Activated T-helper 17 cell treated with anti-CD3 and anti-CD28 coated beads, Interleukin-2, amount 50 U/mL, for 72 hours (primary cell): ENCODE results near the gene HS3ST6. TPM values are rescaled to one million over a fixed set of nuclear protein-coding genes. Genes with fewer than 3 reads are reported as not detected.
"Not testable (repeated sequence)": the region's sequence is repeated elsewhere in the genome, so short reads cannot be mapped to it uniquely, and the experiment has no call there.

Source experiments
- ATAC-seq: fragments of 150-1000 bp; cut with Tn5 transposase; replicated peaks from 2 replicates; pipeline ENCODE4 v1.10.0; 2021; ENCODE audit warnings: mild to moderate bottlenecking, moderate library complexity
- H3K27ac Mint-ChIP-seq: one replicate; pipeline ENCODE4 v1.8.0; 2022; ENCODE audit warnings: mixed read lengths
- H3K27me3 Mint-ChIP-seq: one replicate; pipeline ENCODE4 v1.8.0; 2022; ENCODE audit warnings: mixed read lengths
- H3K36me3 Mint-ChIP-seq: one replicate; pipeline ENCODE4 v1.8.0; 2022; ENCODE audit warnings: low read depth, mild to moderate bottlenecking, mixed read lengths
- H3K4me1 Mint-ChIP-seq: one replicate; pipeline ENCODE4 v1.8.0; 2022; ENCODE audit warnings: mixed read lengths
- H3K4me3 Mint-ChIP-seq: one replicate; pipeline ENCODE4 v1.8.0; 2022; ENCODE audit warnings: mild to moderate bottlenecking, mixed read lengths
- H3K9me3 Mint-ChIP-seq: one replicate; pipeline ENCODE4 v1.8.0; 2022; ENCODE audit warnings: mixed read lengths
- total RNA-seq, 2 donors: library from RNA; stranded (reverse); gene quantifications; one replicate each; pipeline ENCODE4 v1.2.3, GENCODE V29; 2022

Gene HS3ST6
- total RNA-seq, 2 donors from 2014 or later = not detected

DNA sequence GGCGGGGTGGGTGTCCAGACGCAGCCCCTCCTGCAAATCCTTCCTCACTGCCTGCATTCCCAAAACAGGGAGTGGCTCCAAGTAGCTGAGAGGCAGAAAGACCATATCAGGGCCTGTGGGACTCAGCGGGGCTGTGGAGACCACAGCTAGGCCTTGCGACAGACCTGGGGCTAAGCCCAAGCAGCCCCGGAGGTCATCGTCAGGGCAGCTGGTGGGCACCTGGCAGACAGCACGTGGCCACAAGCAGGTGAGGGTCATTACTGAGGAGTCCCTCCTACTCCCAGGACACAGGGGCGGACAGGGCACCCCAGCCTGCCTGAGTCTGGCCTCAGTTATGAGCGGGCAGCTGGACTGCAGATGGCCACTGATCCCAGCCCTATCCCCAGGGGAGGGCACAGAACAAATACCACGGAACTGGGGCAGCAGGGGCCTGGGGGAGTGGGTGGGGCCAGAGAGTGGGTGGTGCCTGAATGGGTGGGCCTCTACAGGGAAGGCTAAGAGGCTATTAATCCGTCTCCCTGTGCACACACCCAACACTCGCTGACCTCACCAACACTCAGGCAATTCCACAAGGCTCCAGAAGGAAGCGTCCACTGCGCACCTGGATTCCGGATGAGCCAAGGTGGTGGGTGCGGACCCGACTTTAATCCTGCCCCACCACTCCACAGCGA is 8.5 kb downstream of the HS3ST6 start:
- H3K9me3 Mint-ChIP-seq = no peaks in the 10 kb centered on the region
- no peak overlapping the region for H3K4me3 Mint-ChIP-seq
- H3K36me3 Mint-ChIP-seq = no peaks in the 10 kb centered on the region
- peaks cover 12% of the 10 kb centered on the region for H3K27me3 Mint-ChIP-seq
- no peaks in the 10 kb centered on the region for H3K4me1 Mint-ChIP-seq
- ATAC-seq = no peak
- no peak overlapping the region for H3K27ac Mint-ChIP-seq

DNA sequence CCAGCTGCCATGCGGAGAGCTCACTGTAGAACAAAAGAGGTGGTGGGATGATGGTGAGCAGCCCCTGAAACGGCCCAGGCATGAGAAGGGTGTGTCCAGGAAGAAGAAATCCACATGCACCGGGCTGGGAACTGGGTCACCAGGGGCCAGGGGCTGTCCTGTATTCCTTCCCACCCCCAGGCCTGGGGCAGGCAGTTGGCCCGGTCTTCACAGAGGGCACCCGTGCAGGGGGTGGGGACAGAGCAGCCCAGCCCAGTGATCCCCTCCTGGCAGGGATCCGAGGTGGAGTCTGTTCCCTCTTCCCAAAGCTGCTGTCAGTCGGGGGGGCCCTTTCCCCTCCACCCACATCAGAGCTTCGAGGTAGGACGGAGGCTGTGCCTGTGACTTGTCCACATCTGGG is 9.2 kb downstream of the HS3ST6 start:
- ATAC-seq = no peak
- H3K27me3 Mint-ChIP-seq = peaks cover 12% of the 10 kb centered on the region
- no peaks in the 10 kb centered on the region for H3K9me3 Mint-ChIP-seq
- H3K36me3 Mint-ChIP-seq = no peaks in the 10 kb centered on the region
- H3K27ac Mint-ChIP-seq = no peak overlapping the region
- H3K4me1 Mint-ChIP-seq = no peaks in the 10 kb centered on the region
- no peak overlapping the region for H3K4me3 Mint-ChIP-seq

DNA sequence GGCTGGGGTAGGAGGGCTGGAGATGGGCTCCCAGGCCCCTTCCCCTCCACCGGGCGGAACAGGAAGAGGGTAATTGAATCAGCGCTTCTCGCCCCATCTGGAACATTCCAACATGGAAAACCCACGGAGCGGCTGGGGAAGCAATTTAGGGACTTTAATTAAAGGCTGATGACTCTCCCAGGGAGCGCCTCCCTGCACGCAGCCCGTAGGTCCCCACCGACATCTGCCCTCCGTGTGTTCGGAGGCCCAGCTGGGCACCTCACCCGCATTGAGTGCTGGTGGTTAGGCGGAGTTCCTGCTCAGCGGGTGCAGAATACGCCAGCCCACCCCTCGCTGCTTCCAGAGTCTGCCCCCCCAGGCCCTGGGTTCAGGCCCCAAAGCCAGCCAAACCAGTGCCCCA is 10.0 kb downstream of the HS3ST6 start:
- Mint-ChIP-seq H3K27me3 (peaks cover 12% of the 10 kb centered on the region), H3K9me3 (no peaks in the 10 kb centered on the region), H3K4me1 (no peaks in the 10 kb centered on the region), H3K36me3 (no peaks in the 10 kb centered on the region), H3K27ac (no peak overlapping the region), H3K4me3 (no peak overlapping the region)
- ATAC-seq = no peak

DNA sequence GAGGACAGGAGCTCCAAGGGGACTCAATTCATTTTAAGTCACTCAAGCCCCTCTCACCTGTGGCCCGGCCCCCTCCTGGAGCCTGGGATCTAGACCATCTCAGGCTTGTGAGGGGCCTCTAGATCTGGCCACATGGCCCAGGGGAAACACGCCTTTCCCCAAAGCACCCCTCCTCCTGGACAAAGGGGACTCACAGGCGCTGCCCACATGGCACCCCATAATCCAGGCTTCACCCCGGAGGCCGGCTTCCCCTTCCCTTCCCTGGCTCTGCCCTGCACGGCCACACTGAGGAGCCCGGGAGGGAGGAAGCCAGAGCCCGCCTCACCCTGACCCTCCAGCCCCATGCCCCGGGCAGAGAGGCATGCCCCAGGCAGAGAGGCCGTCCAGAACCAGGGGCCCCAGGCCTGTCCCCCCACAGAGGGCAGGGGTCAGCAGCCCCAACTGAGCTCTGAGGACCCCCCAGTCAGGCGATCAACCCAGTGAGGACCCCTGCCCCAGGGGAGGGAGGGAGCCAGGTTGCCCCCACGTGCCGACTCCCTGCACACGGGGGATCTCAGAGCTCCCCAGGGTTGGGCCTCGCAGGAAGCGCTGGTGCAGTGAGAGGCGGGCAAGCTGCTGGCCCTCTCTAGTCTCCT is 10.9 kb downstream of the HS3ST6 start:
- no peak for ATAC-seq
- Mint-ChIP-seq H3K4me3 (no peak overlapping the region), H3K4me1 (no peaks in the 10 kb centered on the region), H3K27me3 (peaks cover 12% of the 10 kb centered on the region), H3K9me3 (no peaks in the 10 kb centered on the region), H3K36me3 (no peaks in the 10 kb centered on the region), H3K27ac (no peak overlapping the region)

DNA sequence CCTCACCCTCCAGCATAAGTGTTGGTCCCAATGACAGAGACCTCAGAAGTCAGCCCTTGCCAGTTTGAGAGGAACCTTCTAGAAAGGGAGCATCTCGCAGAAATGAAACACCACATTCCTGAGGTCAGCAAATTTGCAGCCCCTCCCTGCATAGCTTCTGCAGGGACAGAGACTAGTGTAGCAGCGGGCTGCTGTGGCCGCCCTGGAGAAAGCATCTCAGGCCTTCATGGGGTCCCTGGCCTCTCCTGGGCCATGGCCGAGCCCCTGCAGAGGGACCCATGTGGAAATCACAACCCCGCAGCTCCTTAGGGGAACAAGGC is 11.4 kb downstream of the HS3ST6 start:
- H3K36me3 Mint-ChIP-seq = no peaks in the 10 kb centered on the region
- H3K27me3 Mint-ChIP-seq = peaks cover 12% of the 10 kb centered on the region
- ATAC-seq = no peak
- no peaks in the 10 kb centered on the region for H3K4me1 Mint-ChIP-seq
- H3K4me3 Mint-ChIP-seq = no peak overlapping the region
- no peak overlapping the region for H3K27ac Mint-ChIP-seq
- H3K9me3 Mint-ChIP-seq = no peaks in the 10 kb centered on the region

DNA sequence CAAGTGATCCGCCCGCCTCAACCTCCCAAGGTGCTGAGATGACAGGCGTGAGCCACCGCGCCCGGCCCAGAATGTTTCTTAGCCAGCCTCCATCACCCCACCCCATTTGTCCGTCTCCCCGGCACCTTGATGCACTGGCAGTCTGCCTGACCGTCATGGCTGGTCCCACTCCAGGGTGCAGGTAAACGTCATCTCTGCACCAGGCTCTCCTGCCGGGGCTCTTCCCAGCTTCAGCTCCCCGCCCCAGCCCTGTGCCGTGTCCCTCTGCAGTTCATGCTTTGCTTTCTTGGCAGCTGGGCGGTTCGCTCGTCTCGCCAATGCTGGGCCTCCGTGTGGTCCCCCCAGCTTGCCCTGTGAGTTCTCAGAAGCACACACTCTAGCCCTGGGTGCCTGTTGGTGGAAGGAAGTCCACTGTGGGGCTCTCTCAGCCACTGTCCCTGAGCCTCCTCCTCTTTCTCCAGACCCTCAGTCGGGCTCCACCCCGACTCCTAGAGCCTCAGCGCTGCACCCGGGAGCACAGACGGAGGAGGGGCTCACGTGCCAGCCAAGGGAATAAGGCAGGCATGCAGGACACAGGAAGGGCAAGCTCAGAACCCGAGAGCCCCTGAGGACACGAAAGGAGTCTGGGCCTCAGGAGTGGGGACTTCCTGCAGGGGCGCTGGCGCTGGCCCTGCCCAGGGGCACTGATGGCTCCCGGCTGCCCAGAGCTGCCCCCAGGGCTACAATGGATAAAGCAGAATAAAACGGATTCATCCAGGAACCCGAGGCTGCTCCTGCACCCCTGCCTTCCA is 12.0 kb downstream of the HS3ST6 start:
- Mint-ChIP-seq H3K4me1 (no peaks in the 10 kb centered on the region), H3K9me3 (no peaks in the 10 kb centered on the region), H3K27ac (no peak overlapping the region), H3K36me3 (no peaks in the 10 kb centered on the region), H3K4me3 (no peak overlapping the region), H3K27me3 (peaks cover 12% of the 10 kb centered on the region)
- no peak for ATAC-seq

DNA sequence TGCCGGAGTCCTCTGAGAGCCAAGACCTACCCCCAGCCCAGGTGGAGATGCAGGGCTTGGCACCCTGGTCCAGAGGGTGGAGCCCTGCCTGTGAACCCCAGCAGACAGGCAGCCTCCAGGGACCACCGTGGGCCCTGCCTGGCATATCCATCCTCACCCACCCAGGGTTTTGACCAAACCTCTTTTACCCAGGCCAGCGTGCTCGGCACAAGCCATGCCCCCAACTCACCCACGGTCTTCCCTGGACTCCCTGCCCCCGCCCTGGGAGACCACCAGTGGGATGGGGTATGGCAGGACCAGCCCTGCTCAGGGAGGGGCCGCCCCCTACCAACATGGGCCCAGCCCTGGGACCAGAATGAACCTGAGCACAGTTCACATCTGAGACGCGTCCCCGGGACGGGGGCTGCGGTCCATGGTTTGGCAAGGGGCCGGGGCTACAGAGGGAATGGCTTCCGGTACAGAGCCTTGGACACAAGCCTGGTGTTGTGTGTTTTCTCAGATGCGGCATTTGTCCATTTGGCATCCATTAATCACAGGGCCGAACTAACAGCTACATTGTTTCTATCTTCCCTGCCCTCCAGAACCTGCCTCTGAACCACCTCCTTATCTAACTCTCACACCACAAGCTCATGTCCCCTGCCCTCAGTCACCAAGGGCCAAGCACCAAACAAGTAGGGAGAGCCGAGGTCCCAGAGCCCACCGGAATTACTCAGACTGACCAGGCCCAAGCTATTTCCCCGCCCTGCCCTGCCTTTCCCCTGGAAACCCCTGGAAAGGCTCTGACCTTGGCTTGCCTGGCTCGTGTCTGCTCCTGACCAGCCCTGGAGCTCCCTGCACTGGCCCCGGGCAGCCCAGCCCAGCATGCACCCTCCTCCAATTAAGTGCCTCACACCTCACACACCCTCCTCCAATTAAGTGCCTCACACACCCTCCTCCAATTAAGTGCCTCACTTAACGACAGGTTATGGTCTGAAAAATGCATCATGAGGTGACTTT is 14.1 kb downstream of the HS3ST6 start:
- Mint-ChIP-seq H3K36me3 (no peaks in the 10 kb centered on the region), H3K27me3 (peaks cover 12% of the 10 kb centered on the region), H3K4me3 (no peak overlapping the region), H3K4me1 (no peaks in the 10 kb centered on the region), H3K27ac (no peak overlapping the region), H3K9me3 (no peaks in the 10 kb centered on the region)
- no peak for ATAC-seq

DNA sequence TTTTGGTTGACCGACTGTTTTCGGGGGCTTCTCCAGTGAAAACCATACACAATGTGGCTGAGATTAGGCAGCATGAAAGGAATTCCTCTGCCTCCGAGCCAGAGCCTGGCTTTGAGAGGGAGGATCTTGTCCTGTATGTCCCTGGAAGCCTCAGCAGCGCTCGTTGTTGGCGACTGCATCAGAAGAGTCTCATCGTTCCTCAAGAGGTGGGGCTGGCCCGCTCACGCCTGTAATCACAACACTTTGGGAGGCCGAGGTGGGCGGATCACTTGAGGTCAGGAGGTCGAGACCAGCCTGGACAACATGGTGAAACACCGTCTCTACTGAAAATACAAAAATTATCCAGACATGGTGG is 15.0 kb downstream of the HS3ST6 start:
- no peaks in the 10 kb centered on the region for H3K36me3 Mint-ChIP-seq
- no peaks in the 10 kb centered on the region for H3K4me1 Mint-ChIP-seq
- no peak overlapping the region for H3K27ac Mint-ChIP-seq
- no peaks in the 10 kb centered on the region for H3K9me3 Mint-ChIP-seq
- ATAC-seq = no peak
- peaks cover 6% of the 10 kb centered on the region for H3K27me3 Mint-ChIP-seq
- H3K4me3 Mint-ChIP-seq = no peak overlapping the region

DNA sequence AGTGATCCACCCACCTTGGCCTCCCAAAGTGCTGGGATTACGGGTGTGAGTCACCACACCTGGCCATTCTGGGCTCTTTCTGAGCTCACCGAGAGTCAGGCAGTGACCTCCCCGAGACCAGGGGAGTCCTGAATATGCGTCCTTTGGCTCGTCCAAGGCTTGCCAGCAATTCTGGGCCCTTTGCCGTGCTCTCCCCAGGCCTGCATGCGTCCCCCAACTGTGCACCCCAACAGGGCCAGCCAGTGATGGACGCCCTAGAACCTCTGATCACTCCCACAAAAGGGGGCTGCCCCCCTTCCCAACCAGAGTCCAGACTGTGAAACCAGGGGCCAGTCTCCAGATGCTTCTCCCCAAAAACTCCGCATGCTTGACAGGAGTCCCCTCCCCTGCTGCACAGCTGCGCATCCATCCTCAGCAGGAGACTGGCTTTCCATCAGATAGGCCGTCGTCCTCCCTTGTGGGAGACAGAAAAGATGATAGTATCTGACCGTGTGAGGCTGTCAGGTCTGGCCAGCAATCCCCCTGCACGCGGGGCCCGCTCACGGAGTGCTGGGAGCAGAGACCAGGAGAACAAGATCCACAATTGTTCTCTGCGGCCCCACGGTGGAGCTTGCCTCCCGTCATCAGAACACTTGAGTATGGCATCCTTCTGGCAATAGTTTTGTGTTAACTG is 15.5 kb downstream of the HS3ST6 start:
- H3K27me3 Mint-ChIP-seq = peaks cover 6% of the 10 kb centered on the region
- H3K4me1 Mint-ChIP-seq = no peaks in the 10 kb centered on the region
- no peak overlapping the region for H3K27ac Mint-ChIP-seq
- no peak overlapping the region for H3K4me3 Mint-ChIP-seq
- H3K36me3 Mint-ChIP-seq = no peaks in the 10 kb centered on the region
- no peaks in the 10 kb centered on the region for H3K9me3 Mint-ChIP-seq
- no peak for ATAC-seq

DNA sequence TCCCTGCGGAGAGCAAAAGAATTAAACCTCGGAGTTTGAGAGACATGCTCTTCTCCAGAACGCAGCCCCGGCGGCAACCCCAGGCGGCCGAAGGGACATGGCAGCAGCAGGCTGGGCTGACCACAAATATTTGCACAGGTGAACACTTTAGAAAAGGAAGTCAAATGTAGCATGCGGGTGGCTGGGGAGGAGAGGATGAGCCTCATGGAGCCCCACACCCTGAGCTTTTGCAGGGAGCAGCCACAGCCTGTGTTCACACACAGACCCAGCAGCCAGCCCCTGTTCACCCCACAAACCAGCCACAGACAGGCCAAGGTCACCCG is 17.8 kb downstream of the HS3ST6 start:
- Mint-ChIP-seq H3K9me3 (no peaks in the 10 kb centered on the region), H3K27me3 (no peaks in the 10 kb centered on the region), H3K4me3 (no peak overlapping the region), H3K4me1 (no peaks in the 10 kb centered on the region), H3K27ac (no peak overlapping the region), H3K36me3 (no peaks in the 10 kb centered on the region)
- ATAC-seq = no peak

DNA sequence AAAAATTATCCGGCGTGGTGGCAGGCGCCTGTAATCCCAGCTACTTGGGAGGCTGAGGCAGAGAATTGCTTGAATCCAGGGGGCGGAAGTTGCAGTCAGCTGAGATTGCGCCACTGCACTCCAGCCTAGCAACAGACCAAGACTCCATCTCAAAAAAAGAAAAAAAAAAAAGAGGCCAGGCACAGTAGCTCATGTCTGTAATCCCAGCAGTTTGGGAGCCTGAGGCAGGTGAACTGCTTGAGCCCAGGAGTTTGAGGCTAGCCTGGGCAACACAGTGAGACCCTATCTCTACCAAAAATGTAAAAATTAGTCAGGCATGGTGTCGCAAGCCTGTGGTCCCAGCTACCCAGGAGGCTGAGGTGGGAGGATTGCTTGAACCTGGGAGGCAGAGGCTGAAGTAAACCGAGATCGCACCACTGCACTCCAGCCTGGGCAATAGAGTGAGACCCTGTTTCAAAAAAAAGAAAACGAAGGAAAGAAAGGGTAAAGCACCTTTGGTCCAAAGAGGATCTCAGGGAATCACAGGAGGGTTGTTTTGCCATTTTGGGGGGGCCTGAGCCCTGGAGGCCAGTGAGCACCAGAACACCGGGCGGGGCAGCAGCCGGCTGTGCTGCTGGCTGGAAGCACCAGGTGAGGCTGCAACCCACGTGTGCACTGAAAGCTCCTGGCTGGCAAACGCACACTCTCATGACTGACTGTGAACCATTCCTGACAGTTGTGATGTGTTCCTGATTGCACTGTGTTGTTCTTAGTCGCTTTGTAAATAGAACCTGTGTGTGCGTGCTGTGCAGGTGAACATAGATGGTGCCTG is 18.4 kb downstream of the HS3ST6 start:
- Mint-ChIP-seq H3K9me3 (no peaks in the 10 kb centered on the region), H3K27me3 (no peaks in the 10 kb centered on the region), H3K4me1 (no peaks in the 10 kb centered on the region), H3K27ac (no peak overlapping the region), H3K36me3 (no peaks in the 10 kb centered on the region), H3K4me3 (no peak overlapping the region)
- no peak for ATAC-seq

DNA sequence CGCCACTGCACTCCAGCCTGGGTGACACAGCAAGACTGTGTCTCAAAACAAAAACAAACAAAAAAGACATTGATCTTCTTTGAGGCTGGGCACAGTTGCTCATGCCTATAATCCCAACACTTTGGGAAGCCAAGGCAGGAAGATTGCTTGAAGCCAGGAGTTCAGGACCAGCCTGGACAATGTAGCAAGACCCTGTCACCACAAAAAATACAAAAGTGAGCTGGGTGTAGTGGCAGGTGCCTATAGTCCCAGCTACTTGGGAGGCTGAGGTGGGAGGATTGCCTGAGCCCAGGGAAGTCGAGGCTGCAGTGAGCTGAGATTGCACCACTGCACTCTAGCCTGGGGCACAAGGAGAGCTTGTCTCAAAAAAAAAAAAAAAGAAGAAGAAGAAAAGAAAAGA is 20.5 kb downstream of the HS3ST6 start:
- H3K27me3 Mint-ChIP-seq, H3K4me1 Mint-ChIP-seq, H3K36me3 Mint-ChIP-seq, H3K9me3 Mint-ChIP-seq, ATAC-seq, H3K4me3 Mint-ChIP-seq, H3K27ac Mint-ChIP-seq: not testable (repeated sequence)

DNA sequence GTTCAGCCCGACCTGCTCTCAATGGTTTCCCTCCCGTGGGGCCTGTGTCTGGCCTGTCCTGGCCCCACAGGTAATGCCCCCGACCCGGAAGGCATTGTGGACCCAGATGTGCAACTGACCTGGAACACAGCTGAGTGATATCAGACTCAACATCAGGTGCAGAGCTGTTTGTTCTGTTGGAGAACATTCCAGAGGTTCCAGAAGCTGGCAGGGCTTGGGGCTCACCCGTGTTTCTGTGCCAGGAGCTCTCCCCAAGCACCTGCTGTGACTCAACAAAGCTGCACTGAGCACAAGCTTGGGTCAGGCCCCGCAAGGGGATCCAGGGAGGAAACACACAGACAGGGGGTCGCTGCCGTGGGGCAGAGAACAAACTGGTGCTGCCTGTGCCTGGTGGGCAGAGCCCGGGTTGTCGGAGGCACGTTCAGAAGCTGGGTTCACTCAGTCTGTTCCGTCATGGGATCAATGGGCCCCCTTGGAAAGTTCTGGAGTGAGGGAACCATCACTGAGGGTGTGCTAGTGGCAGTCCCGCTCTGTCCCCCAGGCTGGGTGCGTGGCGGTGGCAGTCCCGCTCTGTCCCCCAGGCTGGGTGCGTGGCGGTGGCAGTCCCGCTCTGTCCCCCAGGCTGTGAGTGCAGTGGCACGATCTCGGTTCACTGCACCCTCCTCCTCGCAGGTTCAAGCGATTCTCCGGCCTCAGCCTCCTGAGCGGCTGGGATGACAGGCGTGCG is 22.1 kb downstream of the HS3ST6 start:
- Mint-ChIP-seq H3K9me3 (no peaks in the 10 kb centered on the region), H3K27me3 (no peaks in the 10 kb centered on the region), H3K4me1 (no peaks in the 10 kb centered on the region), H3K27ac (no peak overlapping the region), H3K36me3 (no peaks in the 10 kb centered on the region), H3K4me3 (no peak overlapping the region)
- no peak for ATAC-seq
